Ascending aorta (tissue), 2 donors: ENCODE data around the gene CHCHD6. TPM values are rescaled to one million over a fixed set of nuclear protein-coding genes. Genes with fewer than 3 reads are reported as not detected.
A peak's percentile ranks its signal among the peaks of the same experiment; 100 is the strongest.

Source experiments
- DNase-seq, 2 donors: peaks; one replicate each; pipeline ENCODE4 v3.0.0-alpha.2; 2019; ENCODE audit warnings: low spot score in 2 of 2
- H3K27ac ChIP-seq, 2 donors: fragments of 200-600 bp; sonication (generic); one replicate each; pipeline ENCODE4 v1.5.1; 2016 to 2017; ENCODE audit warnings: mild to moderate bottlenecking in 1 of 2
- H3K27me3 ChIP-seq: fragments of 200-600 bp; sonication (generic); one replicate; pipeline ENCODE4 v1.5.1; 2017
- H3K36me3 ChIP-seq, 2 donors: fragments of 200-600 bp; sonication (generic); one replicate each; pipeline ENCODE4 v1.5.1; 2016
- H3K4me1 ChIP-seq, 2 donors: fragments of 200-600 bp; sonication (generic); one replicate each; pipeline ENCODE4 v1.5.1; 2016 to 2017; ENCODE audit warnings: mild to moderate bottlenecking in 1 of 2
- H3K4me3 ChIP-seq, 2 donors: fragments of 200-600 bp; sonication (generic); one replicate each; pipeline ENCODE4 v1.5.1; 2016 to 2017; ENCODE audit warnings: mild to moderate bottlenecking in 1 of 2
- H3K9me3 ChIP-seq, 2 donors: fragments of 200-600 bp; sonication (generic); one replicate each; pipeline ENCODE4 v1.5.1; 2016
- CTCF ChIP-seq, 3 experiments: fragments of 200-600 bp in 2 of 3; fragments of 450-650 bp in 1 of 3; sonication (generic) in 2 of 3; IDR thresholded peaks; one replicate each; pipeline ENCODE4 v1.5.1; 2016 to 2019; ENCODE audit warnings: antibody characterized with exemption in 3 of 3, mild to moderate bottlenecking in 1 of 3, moderate library complexity in 1 of 3
- intact Hi-C: fragments of 100-400 bp; cut with DNase I; formaldehyde crosslinking; loops from one replicate; pipeline ENCODE4 v1.15.1; 2023
- total RNA-seq: library from RNA; depleted of rRNA; stranded (reverse); fragments of >200 nt; gene quantifications from one replicate; pipeline ENCODE4 v1.1.0, GENCODE V29; 2016

Gene CHCHD6
- total RNA-seq, 1 donor from 2014 or later: 1.2 TPM

- intact Hi-C loops: no loop called here
- H3K4me1 ChIP-seq: no peaks in the 10 kb centered on the region
- no peaks in the 10 kb centered on the region for H3K9me3 ChIP-seq
- H3K27ac ChIP-seq: peak overlapping the region in 1 of 2 donors; percentile 57
- H3K4me3 ChIP-seq: no peak overlapping the region
- peak; percentile 42 to 77 for DNase-seq
- H3K36me3 ChIP-seq: peaks cover 0 to 6% of the 10 kb centered on the region in 2 donors
- TF ChIP-seq CTCF (IDR thresholded peaks at IDR 0.05): no peak
- no peaks in the 10 kb centered on the region for H3K27me3 ChIP-seq
Observed at GRCh38 chr3:126911162-126912026, 207.4 kb downstream of the CHCHD6 start.

GRCh38 chr3:126912027-126912422 is 208.0 kb downstream of the CHCHD6 start:
- intact Hi-C loops: no loop called here

GRCh38 chr3:126912491-126913195 is 208.6 kb downstream of the CHCHD6 start:
- DNase-seq: no peak
- intact Hi-C loops: no loop called here
- H3K4me1 ChIP-seq: no peaks in the 10 kb centered on the region
- no peak for TF ChIP-seq CTCF (IDR thresholded peaks at IDR 0.05)
- no peaks in the 10 kb centered on the region for H3K9me3 ChIP-seq
- peaks cover 0 to 10% of the 10 kb centered on the region in 2 donors for H3K36me3 ChIP-seq
- no peaks in the 10 kb centered on the region for H3K27me3 ChIP-seq
- H3K27ac ChIP-seq: no peak overlapping the region
- no peak overlapping the region for H3K4me3 ChIP-seq

More at GRCh38 chr3:126912027-126912422, 208.0 kb downstream of the CHCHD6 start:
- no peaks in the 10 kb centered on the region for H3K9me3 ChIP-seq
- no peak for DNase-seq
- no peak for TF ChIP-seq CTCF (IDR thresholded peaks at IDR 0.05)
- no peaks in the 10 kb centered on the region for H3K4me1 ChIP-seq
- H3K27ac ChIP-seq: peak overlapping the region in 1 of 2 donors; percentile 57
- peaks cover 0 to 10% of the 10 kb centered on the region in 2 donors for H3K36me3 ChIP-seq
- no peak overlapping the region for H3K4me3 ChIP-seq
- H3K27me3 ChIP-seq: no peaks in the 10 kb centered on the region

- DNase-seq: no peak
- Histone ChIP-seq H3K4me3 (no peak overlapping the region), H3K9me3 (no peaks in the 10 kb centered on the region), H3K27me3 (no peaks in the 10 kb centered on the region), H3K27ac (no peak overlapping the region), H3K36me3 (peaks cover 0 to 10% of the 10 kb centered on the region in 2 donors), H3K4me1 (no peaks in the 10 kb centered on the region)
- no peak for TF ChIP-seq CTCF (IDR thresholded peaks at IDR 0.05)
- intact Hi-C loops: no loop called here
Observed at GRCh38 chr3:126913524-126913923, 209.5 kb downstream of the CHCHD6 start.

- no peaks in the 10 kb centered on the region for H3K9me3 ChIP-seq
- H3K36me3 ChIP-seq: peaks cover 0 to 10% of the 10 kb centered on the region in 2 donors
- no peak overlapping the region for H3K4me3 ChIP-seq
- no peaks in the 10 kb centered on the region for H3K4me1 ChIP-seq
- no peaks in the 10 kb centered on the region for H3K27me3 ChIP-seq
- no peak for DNase-seq
- no peak for TF ChIP-seq CTCF (IDR thresholded peaks at IDR 0.05)
- intact Hi-C loops: no loop called here
- no peak overlapping the region for H3K27ac ChIP-seq
Observed at GRCh38 chr3:126914226-126914625, 210.2 kb downstream of the CHCHD6 start.
